Retinal pigment epithelial cell (primary cell): ENCODE results near the gene DTYMK.

Source experiments
- DNase-seq: peaks from one replicate; pipeline ENCODE4 v3.0.0-alpha.2; 2010; ENCODE audit warnings: low read depth
- H3K4me3 ChIP-seq: 2 replicates; pipeline ENCODE4 v1.5.1; 2011; ENCODE audit warnings: mild to moderate bottlenecking, low read length, control low read depth, moderate library complexity
- CTCF ChIP-seq: conservative IDR thresholded peaks from 2 replicates; pipeline ENCODE4 v1.5.1; 2011; ENCODE audit warnings: low read depth, low read length, control low read depth, inconsistent platforms

The DTYMK gene

GRCh38 chr2:241656190-241656741 lies 30.3 kb downstream of the DTYMK start:
- no peak overlapping the region for H3K4me3 ChIP-seq
- DNase-seq, result no peak
- no peak for TF ChIP-seq CTCF

- no peak overlapping the region for H3K4me3 ChIP-seq
- no peak for DNase-seq
- TF ChIP-seq CTCF, result no peak
Observed at GRCh38 chr2:241655516-241656189, 31.0 kb downstream of the DTYMK start.

GRCh38 chr2:241654551-241654950 lies 32.1 kb downstream of the DTYMK start:
- TF ChIP-seq CTCF, result no peak
- no peak overlapping the region for H3K4me3 ChIP-seq

GRCh38 chr2:241653210-241653750 lies 33.3 kb downstream of the DTYMK start:
- no peak overlapping the region for H3K4me3 ChIP-seq
- TF ChIP-seq CTCF, result no peak
- DNase-seq, result no peak

More at GRCh38 chr2:241654551-241654950, 32.1 kb downstream of the DTYMK start:
- DNase-seq, result no peak

GRCh38 chr2:241652722-241653121 lies 33.9 kb downstream of the DTYMK start:
- no peak for DNase-seq
- TF ChIP-seq CTCF, result no peak
- H3K4me3 ChIP-seq, result no peak overlapping the region

- TF ChIP-seq CTCF, result no peak
- DNase-seq, result no peak
Observed at GRCh38 chr2:241652142-241652541, 34.5 kb downstream of the DTYMK start.

GRCh38 chr2:241649927-241650326 lies 36.7 kb downstream of the DTYMK start:
- no peak for DNase-seq
- TF ChIP-seq CTCF, result no peak
- no peak overlapping the region for H3K4me3 ChIP-seq

More at GRCh38 chr2:241652142-241652541, 34.5 kb downstream of the DTYMK start:
- H3K4me3 ChIP-seq, result no peak overlapping the region
